ENCODE measurements around the gene CNGA4. TPM values are rescaled to one million over a fixed set of nuclear protein-coding genes. Genes with fewer than 3 reads are reported as not detected.

Gene CNGA4
- total and polyA plus RNA-seq, 2 donors (not counting 1 experiment from before 2014, with no cell fraction given): 0.79 to 1.9 TPM

DNA sequence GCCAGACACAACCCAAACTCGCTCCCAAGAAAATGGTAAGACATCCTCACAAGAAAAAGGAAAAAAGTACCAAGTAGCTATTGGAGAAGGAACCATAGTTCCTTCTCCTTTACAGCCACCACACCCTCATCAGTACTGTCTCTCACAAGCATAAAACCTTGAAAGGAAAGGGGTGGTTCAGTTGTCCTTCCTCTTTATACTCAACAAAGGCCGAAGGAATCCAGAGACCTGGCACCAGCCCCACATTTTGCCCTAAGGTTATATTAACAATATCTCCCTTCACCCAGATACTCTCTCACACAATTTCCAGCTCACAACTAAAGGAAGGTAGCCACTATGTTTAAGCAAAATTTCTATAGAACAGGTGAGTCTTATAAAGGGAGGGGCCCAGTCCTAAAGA, 13.0 kb upstream of the CNGA4 start:
- intact Hi-C loops (cut with micrococcal nuclease): no loop called here
- Histone ChIP-seq H3K27ac (ENCODE audit: low read length in 2 of 2) (no peak overlapping the region), H4K20me1 (ENCODE audit: control insufficient read depth, insufficient read depth, low read length, poor library complexity, severe bottlenecking) (peaks cover 21% of the 10 kb centered on the region), H3K4me3 (ENCODE audit: control extremely low read depth in 1 of 5, extremely low read depth in 1 of 5, insufficient read depth in 1 of 5, low read depth in 2 of 5, low read length in 4 of 5) (no peak overlapping the region), H3K4me1 (ENCODE audit: control insufficient read depth in 2 of 2, insufficient read depth in 2 of 2, low read length in 2 of 2) (peaks cover 0 to 7% of the 10 kb centered on the region in 2 donors), H3K4me2 (replicated peaks; ENCODE audit: low read depth, low read length, poor library complexity, severe bottlenecking) (no peak overlapping the region), H3K9ac (ENCODE audit: low read length) (no peak overlapping the region), H3K9me3 (ENCODE audit: control extremely low read depth in 1 of 3, control insufficient read depth in 2 of 3, insufficient read depth in 1 of 3, low read length in 2 of 3) (no peaks in the 10 kb centered on the region), H3K27me3 (replicated peaks in 1 of 4; ENCODE audit: control extremely low read depth in 1 of 4, control insufficient read depth in 3 of 4, insufficient read depth in 4 of 4, low read length in 3 of 4) (no peaks in the 10 kb centered on the region), H3K79me2 (ENCODE audit: control insufficient read depth, insufficient read depth, low read length) (peaks cover 39% of the 10 kb centered on the region), H2AFZ (ENCODE audit: insufficient read depth, low read depth, low read length, poor library complexity, severe bottlenecking) (no peak overlapping the region), H3K36me3 (replicated peaks in 1 of 2; ENCODE audit: control extremely low read depth in 1 of 2, control insufficient read depth in 1 of 2, extremely low read depth in 1 of 2, insufficient read depth in 2 of 2, low read length in 1 of 2) (peaks cover 5 to 39% of the 10 kb centered on the region in 2 experiments)
- no peak overlapping the region for H3K27ac Mint-ChIP-seq
- H3K4me1 Mint-ChIP-seq: peaks cover 27% of the 10 kb centered on the region
- TF ChIP-seq, protein P1, sequence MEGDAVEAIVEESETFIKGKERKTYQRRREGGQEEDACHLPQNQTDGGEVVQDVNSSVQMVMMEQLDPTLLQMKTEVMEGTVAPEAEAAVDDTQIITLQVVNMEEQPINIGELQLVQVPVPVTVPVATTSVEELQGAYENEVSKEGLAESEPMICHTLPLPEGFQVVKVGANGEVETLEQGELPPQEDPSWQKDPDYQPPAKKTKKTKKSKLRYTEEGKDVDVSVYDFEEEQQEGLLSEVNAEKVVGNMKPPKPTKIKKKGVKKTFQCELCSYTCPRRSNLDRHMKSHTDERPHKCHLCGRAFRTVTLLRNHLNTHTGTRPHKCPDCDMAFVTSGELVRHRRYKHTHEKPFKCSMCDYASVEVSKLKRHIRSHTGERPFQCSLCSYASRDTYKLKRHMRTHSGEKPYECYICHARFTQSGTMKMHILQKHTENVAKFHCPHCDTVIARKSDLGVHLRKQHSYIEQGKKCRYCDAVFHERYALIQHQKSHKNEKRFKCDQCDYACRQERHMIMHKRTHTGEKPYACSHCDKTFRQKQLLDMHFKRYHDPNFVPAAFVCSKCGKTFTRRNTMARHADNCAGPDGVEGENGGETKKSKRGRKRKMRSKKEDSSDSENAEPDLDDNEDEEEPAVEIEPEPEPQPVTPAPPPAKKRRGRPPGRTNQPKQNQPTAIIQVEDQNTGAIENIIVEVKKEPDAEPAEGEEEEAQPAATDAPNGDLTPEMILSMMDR (IDR thresholded peaks at IDR 0.05): no peak
- no peak for TF ChIP-seq EZH2 (IDR thresholded peaks at IDR 0.05; ENCODE audit: borderline replicate concordance, insufficient read depth, low read depth, low read length, poor library complexity, severe bottlenecking)
- ATAC-seq (ENCODE audit: low read depth): no peak
- no peak overlapping the region for H3K4me3 Mint-ChIP-seq
- H3K27me3 Mint-ChIP-seq: no peaks in the 10 kb centered on the region
- WGBS (ENCODE audit: insufficient coverage): no CpG with 5 or more reads among the region's 2 CpGs
- DNase-seq: no peak
- ChIA-PET CTCF (no interaction called here), POLR2A (no interaction called here)
- H3K9me3 Mint-ChIP-seq (ENCODE audit: insufficient read depth): no peaks in the 10 kb centered on the region

DNA sequence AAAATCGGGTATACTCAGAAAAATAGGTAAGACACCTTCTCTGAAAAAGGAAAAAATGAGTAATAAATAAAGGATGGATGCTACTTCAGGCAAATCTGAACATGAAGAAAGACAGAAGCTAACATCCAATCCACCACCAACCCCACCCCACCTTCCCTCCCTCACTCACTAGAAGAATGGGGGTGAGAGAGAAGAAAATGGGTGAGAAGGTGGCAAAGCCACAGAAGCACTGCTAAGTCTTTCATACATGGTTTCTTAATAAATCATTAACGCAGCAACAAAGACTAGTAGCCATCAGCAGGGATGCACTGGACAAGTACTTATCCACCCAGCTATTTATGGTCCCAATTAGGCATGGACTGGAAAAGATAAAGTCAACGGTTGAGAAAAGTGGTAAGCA, 10.4 kb upstream of the CNGA4 start:
- 0% methylated on average over 1 of the region's 3 CpGs for WGBS (ENCODE audit: insufficient coverage)
- peaks cover 21% of the 10 kb centered on the region for H4K20me1 ChIP-seq (ENCODE audit: control insufficient read depth, insufficient read depth, low read length, poor library complexity, severe bottlenecking)
- peaks cover under 1 to 8% of the 10 kb centered on the region in 2 donors for H3K4me1 ChIP-seq (ENCODE audit: control insufficient read depth in 2 of 2, insufficient read depth in 2 of 2, low read length in 2 of 2)
- DNase-seq (no peak), ATAC-seq (ENCODE audit: low read depth) (no peak)
- H3K36me3 ChIP-seq (replicated peaks in 1 of 2; ENCODE audit: control extremely low read depth in 1 of 2, control insufficient read depth in 1 of 2, extremely low read depth in 1 of 2, insufficient read depth in 2 of 2, low read length in 1 of 2): peaks cover 1 to 15% of the 10 kb centered on the region in 2 experiments
- Mint-ChIP-seq H3K4me3 (no peak overlapping the region), H3K4me1 (peaks cover 32% of the 10 kb centered on the region), H3K27me3 (no peaks in the 10 kb centered on the region), H3K27ac (no peak overlapping the region), H3K9me3 (ENCODE audit: insufficient read depth) (no peaks in the 10 kb centered on the region)
- H3K27ac ChIP-seq (ENCODE audit: low read length in 2 of 2): no peak overlapping the region
- no peaks in the 10 kb centered on the region for H3K27me3 ChIP-seq (replicated peaks in 1 of 4; ENCODE audit: control extremely low read depth in 1 of 4, control insufficient read depth in 3 of 4, insufficient read depth in 4 of 4, low read length in 3 of 4)
- H3K9ac ChIP-seq (ENCODE audit: low read length): no peak overlapping the region
- no peak overlapping the region for H2AFZ ChIP-seq (ENCODE audit: insufficient read depth, low read depth, low read length, poor library complexity, severe bottlenecking)
- peaks cover 57% of the 10 kb centered on the region for H3K79me2 ChIP-seq (ENCODE audit: control insufficient read depth, insufficient read depth, low read length)
- no peaks in the 10 kb centered on the region for H3K9me3 ChIP-seq (ENCODE audit: control extremely low read depth in 1 of 3, control insufficient read depth in 2 of 3, insufficient read depth in 1 of 3, low read length in 2 of 3)
- no peak overlapping the region for H3K4me3 ChIP-seq (ENCODE audit: control extremely low read depth in 1 of 5, extremely low read depth in 1 of 5, insufficient read depth in 1 of 5, low read depth in 2 of 5, low read length in 4 of 5)
- TF ChIP-seq EZH2 (IDR thresholded peaks at IDR 0.05; ENCODE audit: borderline replicate concordance, insufficient read depth, low read depth, low read length, poor library complexity, severe bottlenecking): no peak
- TF ChIP-seq, protein P1 (IDR thresholded peaks at IDR 0.05): no peak
- ChIA-PET CTCF (no interaction called here), POLR2A (no interaction called here)
- H3K4me2 ChIP-seq (replicated peaks; ENCODE audit: low read depth, low read length, poor library complexity, severe bottlenecking): no peak overlapping the region
- intact Hi-C loops (cut with micrococcal nuclease): no loop called here

Data from B cell (primary cell).